ENCODE results near the gene MALT1.

Gene MALT1

DNA sequence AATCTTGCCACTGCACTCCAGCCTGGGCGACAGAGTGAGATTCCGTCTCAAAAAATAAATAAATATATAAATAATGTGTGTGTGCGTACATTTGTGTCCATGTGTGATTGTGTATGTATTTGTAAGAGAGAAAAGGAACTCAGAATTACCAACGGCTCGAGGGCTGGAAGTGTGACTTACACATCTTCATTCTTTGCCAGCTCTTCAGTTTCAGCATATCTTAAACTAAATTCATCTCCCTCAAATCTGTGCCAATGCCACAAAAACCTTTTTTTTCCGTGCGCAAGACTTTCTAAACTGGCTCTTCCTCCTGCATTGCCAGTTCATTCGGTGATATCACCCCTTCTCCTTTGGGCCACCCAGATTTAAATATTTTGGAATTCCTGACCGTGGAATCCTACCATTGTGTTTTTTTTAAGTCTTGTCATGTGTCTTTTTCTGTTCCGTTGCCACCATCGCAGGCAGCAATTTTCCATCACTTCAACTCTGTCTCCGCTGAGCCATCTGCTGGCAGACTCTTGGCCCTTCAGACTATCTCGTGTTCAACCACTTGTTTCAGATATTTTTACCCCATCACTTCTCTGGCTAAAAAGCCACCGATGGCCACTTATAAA, 116.4 kb downstream of the MALT1 start:
- 100% methylated on average over 1 of the region's 14 CpGs for WGBS (ENCODE audit: insufficient coverage, insufficient read length)
- Histone ChIP-seq H3K4me1 (ENCODE audit: control insufficient read depth, insufficient read depth, low read length) (peaks cover 15% of the 10 kb centered on the region; the same call in 1 of the 2 replicates), H3K36me3 (ENCODE audit: control insufficient read depth, insufficient read depth, low read length) (no peaks in the 10 kb centered on the region), H3K4me3 (ENCODE audit: low read length) (no peak overlapping the region), H3K9me3 (ENCODE audit: control insufficient read depth, insufficient read depth, low read length) (no peaks in the 10 kb centered on the region), H3K27me3 (ENCODE audit: control insufficient read depth, insufficient read depth, low read length) (no peaks in the 10 kb centered on the region), H3K27ac (ENCODE audit: low read length) (no peak overlapping the region)
- no peak for DNase-seq (ENCODE audit: low read depth, low spot score)

DNA sequence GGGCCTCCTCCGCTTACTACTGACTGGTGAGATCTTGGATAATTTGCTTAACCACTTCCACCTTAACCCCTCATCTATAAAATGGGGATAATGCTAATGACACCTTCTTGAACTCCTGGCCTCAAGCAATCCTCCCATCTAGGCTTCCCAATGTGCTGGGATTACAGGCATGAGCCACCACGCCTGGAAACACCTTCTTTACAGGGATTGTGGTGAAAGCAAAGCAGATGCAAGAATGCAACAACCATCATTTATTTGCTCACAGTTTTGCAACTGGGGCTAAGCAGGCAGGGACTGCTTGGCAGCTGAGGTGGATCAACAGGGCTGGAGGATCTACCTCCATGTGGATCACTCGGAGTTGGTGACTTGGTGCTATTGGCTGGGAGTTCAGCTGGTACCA, 117.2 kb downstream of the MALT1 start:
- Histone ChIP-seq H3K27ac (ENCODE audit: low read length) (no peak overlapping the region), H3K36me3 (ENCODE audit: control insufficient read depth, insufficient read depth, low read length) (no peaks in the 10 kb centered on the region), H3K27me3 (ENCODE audit: control insufficient read depth, insufficient read depth, low read length) (no peaks in the 10 kb centered on the region), H3K4me3 (ENCODE audit: low read length) (no peak overlapping the region), H3K4me1 (ENCODE audit: control insufficient read depth, insufficient read depth, low read length) (peaks cover 15% of the 10 kb centered on the region; the same call in 1 of the 2 replicates), H3K9me3 (ENCODE audit: control insufficient read depth, insufficient read depth, low read length) (no peaks in the 10 kb centered on the region)
- no CpG with 5 or more reads among the region's 3 CpGs for WGBS (ENCODE audit: insufficient coverage, insufficient read length)
- no peak for DNase-seq (ENCODE audit: low read depth, low spot score)

DNA sequence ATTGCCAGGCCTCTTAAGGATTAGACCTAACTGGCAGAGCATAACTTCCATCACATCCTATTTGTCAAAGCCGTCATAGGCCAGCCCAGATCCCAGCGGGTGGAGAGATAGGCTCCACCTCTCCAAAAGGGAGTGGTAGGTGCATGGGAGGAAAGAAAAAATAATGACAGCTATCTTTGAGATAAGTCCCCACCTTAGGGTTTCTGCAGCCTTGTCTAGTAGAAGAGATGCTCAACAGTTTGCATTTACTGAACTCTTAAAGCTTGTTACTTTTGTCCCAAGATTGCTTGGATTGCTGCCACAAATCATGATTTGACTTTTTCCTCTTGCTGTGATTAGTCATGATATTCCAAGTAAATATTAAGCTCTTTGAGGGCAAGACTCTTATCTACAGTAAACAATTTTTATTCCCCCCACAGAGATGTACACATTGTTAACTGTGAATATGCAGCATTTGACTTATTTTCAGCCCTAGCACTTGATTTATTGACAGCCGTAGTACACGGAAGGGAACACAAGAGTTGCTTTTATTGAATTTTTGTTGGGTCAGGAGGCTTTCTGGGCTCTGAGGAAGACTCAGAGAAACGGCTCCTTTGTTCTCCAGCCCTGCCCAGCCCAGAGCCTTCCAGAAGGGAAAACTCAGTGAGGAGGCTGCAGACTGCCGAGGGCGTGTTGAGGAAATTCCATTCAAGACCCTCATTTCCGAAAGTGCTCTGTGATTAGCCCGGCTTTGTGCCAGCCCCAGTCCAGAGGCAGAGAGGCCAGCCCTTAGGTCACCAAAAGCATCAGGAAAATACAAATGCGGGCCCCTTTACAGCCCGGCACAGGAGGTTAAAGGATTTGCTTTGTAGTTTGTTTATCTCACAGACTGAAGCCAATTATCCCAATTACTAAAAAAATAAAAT, 118.0 kb downstream of the MALT1 start:
- Histone ChIP-seq H3K27ac (ENCODE audit: low read length) (no peak overlapping the region), H3K4me3 (ENCODE audit: low read length) (no peak overlapping the region), H3K9me3 (ENCODE audit: control insufficient read depth, insufficient read depth, low read length) (no peaks in the 10 kb centered on the region), H3K4me1 (ENCODE audit: control insufficient read depth, insufficient read depth, low read length) (peaks cover 15% of the 10 kb centered on the region; the same call in 1 of the 2 replicates), H3K36me3 (ENCODE audit: control insufficient read depth, insufficient read depth, low read length) (no peaks in the 10 kb centered on the region), H3K27me3 (ENCODE audit: control insufficient read depth, insufficient read depth, low read length) (no peaks in the 10 kb centered on the region)
- WGBS (ENCODE audit: insufficient coverage, insufficient read length) = no CpG with 5 or more reads among the region's 11 CpGs
- no peak for DNase-seq (ENCODE audit: low read depth, low spot score)

DNA sequence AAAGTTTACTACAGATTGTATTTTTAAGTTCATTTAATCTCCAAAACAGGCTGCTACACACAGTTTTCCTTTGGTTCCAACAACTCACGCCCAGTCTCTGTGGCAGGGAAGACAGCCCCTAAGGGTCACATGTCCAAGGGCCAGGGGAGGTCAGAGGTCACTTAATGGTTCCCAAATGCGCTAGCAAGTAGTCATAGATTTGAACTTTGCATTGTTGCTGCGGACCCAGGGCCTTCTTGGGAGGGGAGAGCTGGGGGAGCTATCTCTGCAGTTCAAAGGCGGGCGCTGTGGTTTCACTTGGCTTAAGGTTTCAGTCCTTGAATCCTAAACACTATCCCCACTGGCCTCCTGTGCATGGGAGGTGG, 118.6 kb downstream of the MALT1 start:
- no CpG with 5 or more reads among the region's 5 CpGs for WGBS (ENCODE audit: insufficient coverage, insufficient read length)
- no peaks in the 10 kb centered on the region for H3K27me3 ChIP-seq (ENCODE audit: control insufficient read depth, insufficient read depth, low read length)
- no peaks in the 10 kb centered on the region for H3K36me3 ChIP-seq (ENCODE audit: control insufficient read depth, insufficient read depth, low read length)
- H3K9me3 ChIP-seq (ENCODE audit: control insufficient read depth, insufficient read depth, low read length) = no peaks in the 10 kb centered on the region
- H3K4me3 ChIP-seq (ENCODE audit: low read length) = no peak overlapping the region
- H3K27ac ChIP-seq (ENCODE audit: low read length) = no peak overlapping the region
- DNase-seq (ENCODE audit: low read depth, low spot score) = no peak
- H3K4me1 ChIP-seq (ENCODE audit: control insufficient read depth, insufficient read depth, low read length) = peaks cover 11% of the 10 kb centered on the region; the same call in 1 of the 2 replicates

DNA sequence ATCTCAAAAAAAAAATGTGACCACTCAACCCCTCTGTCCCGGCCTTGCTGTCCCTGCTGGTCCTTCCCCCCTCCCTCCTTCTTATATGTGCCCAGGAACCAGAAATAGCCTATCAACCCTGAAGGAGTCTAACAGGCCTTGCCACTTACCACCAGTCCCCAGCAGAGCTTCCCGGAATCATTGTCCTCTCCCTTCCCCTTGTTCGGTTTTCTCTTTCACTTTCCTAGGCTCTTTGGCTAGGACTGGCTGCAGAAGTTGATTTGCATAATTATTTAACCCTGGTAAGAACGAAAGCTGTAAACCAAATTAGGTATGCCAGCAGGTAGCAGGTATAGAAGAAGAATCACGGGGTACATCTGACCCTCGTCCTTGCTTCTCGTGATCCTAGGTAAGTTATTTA, 120.8 kb downstream of the MALT1 start:
- H3K4me1 ChIP-seq (ENCODE audit: control insufficient read depth, insufficient read depth, low read length) = peaks cover 6% of the 10 kb centered on the region; the same call in 1 of the 2 replicates

DNA sequence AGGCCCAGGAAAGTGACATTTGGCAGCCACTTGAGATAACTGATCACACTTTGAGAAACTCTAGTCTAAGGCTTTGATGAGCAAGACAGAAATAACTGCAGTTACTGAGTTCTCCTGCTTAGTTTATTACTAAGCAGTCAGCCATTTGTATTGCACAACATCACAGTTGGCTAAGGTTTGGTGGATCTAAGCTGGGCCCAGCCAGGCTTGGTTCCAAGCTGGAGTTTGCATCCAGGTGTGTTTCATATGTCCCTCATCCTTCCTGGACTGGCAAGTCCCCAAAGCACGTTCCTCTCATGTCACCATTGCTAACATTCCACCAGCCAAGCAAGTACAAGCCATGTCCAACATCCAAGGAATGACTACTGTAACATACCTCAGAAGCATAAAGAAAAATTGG, 122.1 kb downstream of the MALT1 start:
- no peak overlapping the region for H3K4me3 ChIP-seq (ENCODE audit: low read length)
- peaks cover 6% of the 10 kb centered on the region; the same call in 1 of the 2 replicates for H3K4me1 ChIP-seq (ENCODE audit: control insufficient read depth, insufficient read depth, low read length)
- no peak overlapping the region for H3K27ac ChIP-seq (ENCODE audit: low read length)
- no peaks in the 10 kb centered on the region for H3K9me3 ChIP-seq (ENCODE audit: control insufficient read depth, insufficient read depth, low read length)
- no peaks in the 10 kb centered on the region for H3K36me3 ChIP-seq (ENCODE audit: control insufficient read depth, insufficient read depth, low read length)
- H3K27me3 ChIP-seq (ENCODE audit: control insufficient read depth, insufficient read depth, low read length) = no peaks in the 10 kb centered on the region
- no CpG with 5 or more reads among the region's 1 CpG for WGBS (ENCODE audit: insufficient coverage, insufficient read length)
- DNase-seq (ENCODE audit: low read depth, low spot score) = no peak

More for the DNA sequence above, 120.8 kb downstream of the MALT1 start:
- H3K9me3 ChIP-seq (ENCODE audit: control insufficient read depth, insufficient read depth, low read length) = no peaks in the 10 kb centered on the region
- no peak for DNase-seq (ENCODE audit: low read depth, low spot score)
- H3K4me3 ChIP-seq (ENCODE audit: low read length) = no peak overlapping the region
- no peaks in the 10 kb centered on the region for H3K27me3 ChIP-seq (ENCODE audit: control insufficient read depth, insufficient read depth, low read length)
- WGBS (ENCODE audit: insufficient coverage, insufficient read length) = no CpG with 5 or more reads among the region's 7 CpGs
- no peaks in the 10 kb centered on the region for H3K36me3 ChIP-seq (ENCODE audit: control insufficient read depth, insufficient read depth, low read length)
- H3K27ac ChIP-seq (ENCODE audit: low read length) = no peak overlapping the region

GRCh38 chr18:58796220-58796619, 125.0 kb downstream of the MALT1 start:
- no peak overlapping the region for H3K4me3 ChIP-seq (ENCODE audit: low read length)
- no peak overlapping the region for H3K27ac ChIP-seq (ENCODE audit: low read length)
- peaks cover 2% of the 10 kb centered on the region; the same call in 1 of the 2 replicates for H3K4me1 ChIP-seq (ENCODE audit: control insufficient read depth, insufficient read depth, low read length)
- H3K27me3 ChIP-seq (ENCODE audit: control insufficient read depth, insufficient read depth, low read length) = no peaks in the 10 kb centered on the region
- no CpG with 5 or more reads among the region's 1 CpG for WGBS (ENCODE audit: insufficient coverage, insufficient read length)
- H3K36me3 ChIP-seq (ENCODE audit: control insufficient read depth, insufficient read depth, low read length) = no peaks in the 10 kb centered on the region
- DNase-seq (ENCODE audit: low read depth, low spot score) = no peak
- H3K9me3 ChIP-seq (ENCODE audit: control insufficient read depth, insufficient read depth, low read length) = no peaks in the 10 kb centered on the region

DNA sequence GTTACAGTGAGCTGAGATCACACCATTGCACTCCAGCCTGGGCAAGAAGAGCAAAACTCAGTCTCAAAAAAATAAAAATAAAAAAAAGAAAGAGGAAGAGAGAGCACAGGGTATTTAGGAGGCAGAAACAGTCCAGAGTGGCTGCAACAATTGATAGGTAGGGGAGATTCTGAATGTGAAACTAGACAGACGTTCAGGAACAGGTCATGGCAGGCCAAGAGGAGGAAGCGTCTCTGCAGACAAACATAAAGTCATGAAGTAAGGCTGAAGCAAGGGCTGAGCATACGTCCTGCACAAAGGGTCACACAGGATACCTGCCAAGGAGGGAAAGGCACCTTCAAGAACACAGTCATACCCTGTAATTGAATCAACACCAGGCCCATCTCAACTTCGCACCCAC, 129.3 kb downstream of the MALT1 start:
- H3K9me3 ChIP-seq (ENCODE audit: control insufficient read depth, insufficient read depth, low read length) = no peaks in the 10 kb centered on the region

GRCh38 chr18:58802959-58803358, 131.7 kb downstream of the MALT1 start:
- Histone ChIP-seq H3K4me3 (ENCODE audit: low read length) (no peak overlapping the region), H3K9me3 (ENCODE audit: control insufficient read depth, insufficient read depth, low read length) (no peaks in the 10 kb centered on the region), H3K36me3 (ENCODE audit: control insufficient read depth, insufficient read depth, low read length) (no peaks in the 10 kb centered on the region), H3K4me1 (ENCODE audit: control insufficient read depth, insufficient read depth, low read length) (peaks cover 1% of the 10 kb centered on the region; the same call in 1 of the 2 replicates), H3K27me3 (ENCODE audit: control insufficient read depth, insufficient read depth, low read length) (no peaks in the 10 kb centered on the region), H3K27ac (ENCODE audit: low read length) (no peak overlapping the region)
- whole genome bisulfite sequencing (ENCODE audit: insufficient coverage, insufficient read length) = no CpG with 5 or more reads among the region's 5 CpGs
- no peak for DNase-seq (ENCODE audit: low read depth, low spot score)

More for the DNA sequence above, 129.3 kb downstream of the MALT1 start:
- Histone ChIP-seq H3K27ac (ENCODE audit: low read length) (no peak overlapping the region), H3K4me1 (ENCODE audit: control insufficient read depth, insufficient read depth, low read length) (0 out of 2 replicates have a peak, but pooled peaks cover 1% of the 10 kb centered on the region), H3K36me3 (ENCODE audit: control insufficient read depth, insufficient read depth, low read length) (no peaks in the 10 kb centered on the region), H3K4me3 (ENCODE audit: low read length) (no peak overlapping the region), H3K27me3 (ENCODE audit: control insufficient read depth, insufficient read depth, low read length) (no peaks in the 10 kb centered on the region)
- DNase-seq (ENCODE audit: low read depth, low spot score) = no peak
- WGBS (ENCODE audit: insufficient coverage, insufficient read length) = no CpG with 5 or more reads among the region's 4 CpGs

GRCh38 chr18:58803978-58804377, 132.7 kb downstream of the MALT1 start:
- no peak for DNase-seq (ENCODE audit: low read depth, low spot score)
- Histone ChIP-seq H3K9me3 (ENCODE audit: control insufficient read depth, insufficient read depth, low read length) (no peaks in the 10 kb centered on the region), H3K4me3 (ENCODE audit: low read length) (no peak overlapping the region), H3K27ac (ENCODE audit: low read length) (no peak overlapping the region), H3K36me3 (ENCODE audit: control insufficient read depth, insufficient read depth, low read length) (no peaks in the 10 kb centered on the region), H3K27me3 (ENCODE audit: control insufficient read depth, insufficient read depth, low read length) (no peaks in the 10 kb centered on the region), H3K4me1 (ENCODE audit: control insufficient read depth, insufficient read depth, low read length) (peaks cover 2% of the 10 kb centered on the region; the same call in 1 of the 2 replicates)
- WGBS (ENCODE audit: insufficient coverage, insufficient read length) = no CpG with 5 or more reads among the region's 4 CpGs
